Measurements from ENCODE around the gene EN2. TPM values are rescaled to one million over a fixed set of nuclear protein-coding genes. Genes with fewer than 3 reads are reported as not detected.

The EN2 gene
- polyA plus RNA-seq, 3 donors, result 0.04 to 0.05 TPM; not detected in 1

- 13 to 53% (median 25%) methylated on average over 47 of the region's 47 CpGs for WGBS, 3 donors
- H3K27ac ChIP-seq (ENCODE audit: low read depth, low read length), result no peak overlapping the region
These were observed 33.0 kb downstream of the EN2 start for GRCh38 chr7:155490697-155491628.

DNA sequence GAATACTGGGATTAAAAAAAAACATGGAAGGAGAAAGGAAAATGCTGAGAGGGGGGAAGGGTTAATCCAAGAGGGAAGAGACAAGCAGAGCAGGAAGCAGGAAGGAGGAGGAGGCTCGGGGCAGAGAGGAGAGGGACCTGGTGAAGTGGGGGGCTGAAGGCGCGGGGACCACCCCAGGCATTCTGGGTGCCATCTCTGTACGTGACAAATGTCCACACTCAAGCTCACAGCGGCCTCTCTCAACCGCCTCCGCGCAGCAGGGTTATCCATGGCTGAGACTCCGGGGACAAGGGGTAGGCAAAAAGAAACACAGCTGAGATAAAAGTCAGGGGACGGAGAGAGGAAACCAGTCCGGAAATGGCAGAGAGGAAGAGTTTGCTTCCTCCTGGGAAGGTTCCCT lies 33.9 kb downstream of the EN2 start:
- 44 to 72% (median 51%) methylated on average over 11 of the region's 11 CpGs for WGBS, 3 donors
- no peak overlapping the region for H3K27ac ChIP-seq (ENCODE audit: low read depth, low read length)

DNA sequence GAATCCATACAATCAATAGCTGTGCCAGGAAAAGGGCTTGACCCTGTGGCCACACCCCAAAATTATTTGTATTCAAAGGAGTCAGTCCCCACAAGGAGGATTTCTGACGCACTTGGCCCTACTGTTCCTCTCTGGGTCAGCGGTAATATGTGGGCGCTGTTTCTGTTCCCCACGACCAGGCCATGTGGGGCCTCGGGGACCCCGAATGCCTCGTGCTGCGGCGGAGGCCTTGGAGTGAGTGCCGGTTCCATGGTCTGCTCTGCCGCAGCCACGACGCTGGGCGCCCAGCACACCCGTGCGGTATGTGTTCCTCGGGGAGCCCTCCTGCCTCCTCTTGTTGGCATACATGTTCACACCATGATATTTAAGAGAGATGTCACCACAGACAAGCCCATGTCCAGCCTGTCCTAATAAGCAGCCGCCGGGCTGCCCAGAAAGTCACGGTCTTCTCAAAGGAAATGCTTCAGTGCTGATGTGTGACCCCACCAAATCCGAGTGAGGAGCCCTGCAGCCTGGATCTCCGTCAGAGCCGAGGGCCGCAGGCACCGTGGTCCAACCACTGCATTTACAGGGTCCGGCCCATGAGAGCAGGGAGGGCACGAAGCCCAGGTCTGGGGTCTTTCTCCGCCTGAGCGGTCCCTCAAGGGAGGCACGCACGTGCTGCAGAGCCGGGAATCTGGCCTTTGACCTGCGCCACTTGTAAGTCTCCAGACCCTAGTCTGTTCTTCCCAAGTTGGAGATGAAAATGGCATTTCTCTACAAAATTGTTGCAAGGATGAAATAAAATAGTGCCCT lies 36.0 kb downstream of the EN2 start:
- H3K27ac ChIP-seq (ENCODE audit: low read depth, low read length), result no peak overlapping the region
- WGBS, 3 donors, result 85 to 86% (median 86%) methylated on average over 33 of the region's 33 CpGs

DNA sequence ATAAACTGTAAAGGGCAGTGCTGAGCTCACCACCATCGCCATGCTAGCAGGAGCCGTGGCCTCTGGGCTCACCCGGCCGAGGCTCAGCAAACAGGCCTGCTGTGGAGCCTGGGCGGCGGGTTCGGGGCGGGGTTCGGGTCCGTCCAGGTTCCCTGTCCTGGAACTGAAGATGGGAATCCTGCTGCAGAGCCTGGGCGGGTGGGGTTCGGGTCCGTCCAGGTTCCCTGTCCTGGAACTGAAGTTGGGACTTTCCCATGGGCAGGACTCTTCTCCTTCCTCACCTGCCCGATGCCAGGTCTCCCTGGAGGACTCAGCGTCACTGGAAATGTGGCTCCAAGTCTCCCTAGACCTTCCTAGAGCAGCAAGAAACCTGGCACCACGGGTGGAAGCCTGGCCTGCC lies 36.6 kb downstream of the EN2 start:
- 90 to 91% (median 91%) methylated on average over 16 of the region's 16 CpGs for WGBS, 3 donors
- no peak overlapping the region for H3K27ac ChIP-seq (ENCODE audit: low read depth, low read length)

DNA sequence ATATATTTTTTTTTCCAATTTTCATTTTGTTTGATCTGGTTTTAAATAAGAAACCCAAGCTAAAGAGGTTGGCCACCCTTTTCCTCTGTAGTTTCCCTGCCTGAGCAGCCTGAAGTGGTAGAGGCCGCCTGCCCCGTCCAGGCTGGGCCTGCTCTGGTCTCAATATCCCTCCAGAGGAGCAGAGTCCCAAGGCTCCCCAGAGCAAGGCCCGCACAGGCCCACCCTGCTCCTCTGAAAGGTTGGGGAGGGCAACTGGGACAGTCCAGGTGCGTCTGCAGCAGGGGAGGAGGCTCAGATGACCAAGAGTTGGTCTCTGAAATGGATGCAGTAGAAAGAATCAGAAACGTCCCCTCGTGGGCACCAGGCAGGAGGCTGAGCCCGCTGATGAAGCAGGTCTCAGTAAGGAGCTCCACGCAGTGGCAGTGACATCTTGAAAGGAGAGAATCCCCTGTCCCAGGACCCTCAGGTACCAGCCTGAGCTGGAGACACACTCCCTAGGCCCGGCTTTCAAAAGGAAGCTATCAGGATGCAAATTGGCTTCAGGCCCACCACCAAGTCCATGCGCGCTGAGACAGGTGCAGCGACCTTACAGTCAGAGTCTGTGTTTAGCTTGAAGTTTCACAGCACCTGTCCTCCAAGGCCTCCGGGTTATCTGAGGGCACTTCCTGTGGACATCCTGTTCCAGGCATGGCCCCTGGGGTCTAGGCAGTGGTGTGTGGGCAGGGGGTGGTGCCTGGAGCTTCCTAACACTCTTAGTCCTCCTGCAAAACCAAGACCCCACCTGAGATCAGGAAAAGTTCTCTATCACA lies 37.7 kb downstream of the EN2 start:
- no peak overlapping the region for H3K27ac ChIP-seq (ENCODE audit: low read depth, low read length)
- 80 to 82% (median 81%) methylated on average over 13 of the region's 13 CpGs for WGBS, 3 donors

DNA sequence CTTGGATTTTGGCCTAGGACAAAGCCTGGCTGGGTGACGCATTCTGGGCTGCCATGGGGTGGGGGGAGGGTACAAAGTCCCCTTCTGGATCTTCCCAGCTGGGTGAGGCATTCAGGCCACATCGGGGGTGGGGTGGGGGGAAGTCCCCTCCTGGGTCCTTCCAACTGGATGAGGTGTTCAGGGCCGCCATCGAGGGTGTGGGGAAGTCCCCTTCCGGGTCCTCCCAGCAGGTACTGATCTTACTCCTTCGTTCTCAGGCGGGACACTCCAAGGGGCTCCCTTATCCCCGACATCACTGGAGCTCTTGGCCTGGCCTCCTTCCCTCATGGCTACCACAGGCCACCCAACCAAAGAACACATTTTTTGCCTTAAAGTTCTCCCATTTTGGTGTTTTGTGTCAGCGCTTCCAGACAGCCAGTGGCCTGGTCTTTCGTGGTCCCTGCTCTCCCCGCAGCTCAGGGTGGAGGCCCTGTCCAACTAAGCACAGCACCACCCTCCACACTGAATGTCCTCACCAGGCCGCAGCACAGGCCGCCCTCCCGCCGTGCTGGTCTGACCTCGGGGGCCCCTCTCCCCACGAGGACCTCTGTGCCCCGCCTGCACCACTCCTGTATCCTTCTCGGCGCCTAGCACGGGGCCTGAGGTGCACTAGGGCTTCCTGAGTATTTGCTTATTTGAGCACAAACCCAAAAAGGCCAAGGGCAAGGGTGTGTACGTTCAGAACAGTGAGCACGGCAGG lies 38.5 kb downstream of the EN2 start:
- WGBS, 3 donors, result 84 to 85% (median 85%) methylated on average over 23 of the region's 23 CpGs

DNA sequence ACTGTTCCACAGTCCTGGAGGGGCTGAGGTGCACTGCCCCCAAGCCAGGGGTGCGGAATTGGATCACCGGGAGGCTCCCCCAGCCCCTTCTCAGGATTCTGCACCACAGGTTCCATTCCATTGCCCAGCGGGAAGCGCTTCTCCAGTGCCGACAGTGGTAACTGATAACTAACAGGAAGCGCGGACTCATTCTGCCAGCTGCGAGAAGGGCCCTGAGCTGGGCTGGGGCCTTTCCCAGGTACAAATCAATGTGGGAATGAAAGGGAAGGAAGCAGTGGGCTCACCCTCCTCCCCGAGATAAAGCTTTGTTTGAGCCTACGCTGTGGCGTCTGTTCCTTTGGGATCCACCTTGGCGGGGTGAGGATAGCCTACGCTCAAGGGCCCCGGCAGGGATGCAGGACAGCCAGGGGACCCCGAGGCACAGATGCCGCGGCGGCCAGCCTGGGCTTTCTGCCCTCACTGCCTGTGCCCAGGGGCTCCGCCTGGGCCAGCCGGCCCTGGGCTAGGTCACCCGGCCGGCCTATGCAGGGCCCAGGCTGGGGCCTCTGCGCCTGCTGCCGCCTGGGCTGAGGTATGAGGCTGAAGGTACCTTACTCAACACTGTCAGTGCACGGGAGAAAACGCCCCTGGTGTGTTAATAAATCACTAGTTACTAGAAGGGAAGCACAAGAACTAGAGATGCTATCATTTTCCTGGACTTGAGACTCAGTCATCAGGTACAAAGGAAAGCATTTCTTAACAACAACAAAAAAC lies 39.4 kb downstream of the EN2 start:
- 69 to 73% (median 71%) methylated on average over 24 to 26 of the region's 26 CpGs for WGBS, 3 donors
- H3K27ac ChIP-seq (ENCODE audit: low read depth, low read length), result no peak overlapping the region

More for the DNA sequence above, 38.5 kb downstream of the EN2 start:
- H3K27ac ChIP-seq (ENCODE audit: low read depth, low read length), result no peak overlapping the region

- 21 to 59% (median 28%) methylated on average over 3 of the region's 3 CpGs for WGBS, 3 donors
- H3K27ac ChIP-seq (ENCODE audit: low read depth, low read length), result no peak overlapping the region
These were observed 47.5 kb downstream of the EN2 start for GRCh38 chr7:155505422-155505793.

- WGBS, 3 donors, result 14 to 52% (median 23%) methylated on average over 14 of the region's 14 CpGs
These were observed 49.0 kb downstream of the EN2 start for GRCh38 chr7:155506854-155507337.

DNA sequence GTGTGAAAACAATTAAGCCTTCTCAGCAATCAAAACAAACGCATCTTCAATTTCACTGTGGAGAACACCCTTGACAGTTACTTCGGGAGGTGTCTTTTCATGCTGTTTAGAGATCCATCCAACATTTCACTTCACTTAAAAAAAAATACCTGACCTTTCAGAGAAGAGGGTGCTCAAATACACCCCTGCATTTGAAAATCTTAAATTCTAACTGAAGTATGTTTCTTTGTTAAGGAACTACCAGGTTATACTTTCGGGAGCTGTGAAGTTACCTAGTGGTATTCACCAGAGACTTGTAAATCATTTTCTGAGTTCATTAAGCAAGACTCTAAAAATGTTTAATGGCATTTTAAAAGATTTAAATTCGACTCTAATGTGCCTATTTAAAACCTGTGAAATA lies 49.6 kb downstream of the EN2 start:
- 10 to 39% (median 14%) methylated on average over 4 of the region's 4 CpGs for WGBS, 3 donors
- no peak overlapping the region for H3K27ac ChIP-seq (ENCODE audit: low read depth, low read length)

More at GRCh38 chr7:155506854-155507337, 49.0 kb downstream of the EN2 start:
- H3K27ac ChIP-seq (ENCODE audit: low read depth, low read length), result no peak overlapping the region

GRCh38 chr7:155508376-155509358 lies 50.7 kb downstream of the EN2 start:
- WGBS, 3 donors, result 9 to 43% (median 11%) methylated on average over 29 of the region's 29 CpGs
- no peak overlapping the region for H3K27ac ChIP-seq (ENCODE audit: low read depth, low read length)

GRCh38 chr7:155509359-155509724 lies 51.4 kb downstream of the EN2 start:
- H3K27ac ChIP-seq (ENCODE audit: low read depth, low read length), result no peak overlapping the region
- WGBS, 3 donors, result 4 to 8% (median 5%) methylated on average over 13 to 16 of the region's 16 CpGs

DNA sequence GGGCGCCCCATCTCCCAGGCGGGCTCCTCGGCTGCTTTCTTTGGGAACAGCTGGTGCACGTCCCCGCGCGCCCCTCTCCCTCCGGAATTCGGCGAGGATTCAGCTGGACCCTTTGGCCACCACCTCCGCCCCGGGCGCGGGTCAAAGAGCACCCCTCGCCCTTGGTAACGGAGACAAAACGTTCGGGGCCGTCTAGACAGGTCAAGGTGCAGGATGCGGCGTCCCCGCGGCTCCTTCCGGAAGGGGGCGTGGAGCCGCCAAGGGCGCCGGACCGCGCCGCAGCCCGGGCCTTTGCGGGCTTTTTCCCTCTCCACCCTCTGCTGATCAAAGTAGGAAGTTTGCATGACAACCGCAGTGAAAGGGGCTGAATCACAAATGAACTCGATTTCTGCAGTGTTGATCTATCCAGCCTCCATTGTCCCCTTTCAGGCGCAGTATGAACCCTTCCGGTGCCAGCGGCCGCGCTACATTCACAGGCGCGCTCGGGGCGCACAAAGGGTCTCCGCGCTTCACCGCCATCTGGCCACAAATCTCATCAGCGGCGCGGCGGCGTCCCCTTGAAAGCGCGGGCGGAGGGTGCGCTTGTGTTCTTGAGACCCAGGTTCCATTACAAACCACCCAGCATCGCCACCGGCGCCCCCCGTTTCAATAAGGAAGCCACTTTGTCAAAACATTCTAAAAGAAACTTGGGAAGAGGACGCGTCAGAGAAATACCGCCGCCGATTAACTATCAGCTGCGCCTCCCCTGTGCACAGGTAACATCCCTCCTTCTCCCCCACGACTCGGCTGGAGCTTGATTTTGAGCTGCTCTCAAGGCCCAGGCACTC lies 52.0 kb downstream of the EN2 start:
- H3K27ac ChIP-seq (ENCODE audit: low read depth, low read length), result no peak overlapping the region
- WGBS, 3 donors, result 3 to 4% (median 3%) methylated on average over 68 of the region's 68 CpGs

GRCh38 chr7:155510975-155511701 lies 53.2 kb downstream of the EN2 start:
- 9 to 46% (median 9%) methylated on average over 6 of the region's 6 CpGs for WGBS, 3 donors
- no peak overlapping the region for H3K27ac ChIP-seq (ENCODE audit: low read depth, low read length)

DNA sequence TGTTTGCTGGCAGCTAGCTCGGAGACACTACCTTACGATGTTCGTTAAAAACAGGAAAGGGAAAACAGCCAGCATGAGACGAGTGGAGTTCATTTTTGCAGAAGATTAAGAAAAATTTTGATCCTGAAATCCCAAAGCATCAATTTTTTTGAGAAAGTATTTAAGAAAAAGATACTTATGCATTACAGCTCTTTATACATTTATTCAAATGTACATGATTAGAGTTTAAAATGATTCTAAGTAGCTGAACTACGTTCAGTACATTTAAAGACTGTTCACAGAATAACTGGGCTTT lies 53.7 kb downstream of the EN2 start:
- 14 to 63% (median 18%) methylated on average over 5 of the region's 5 CpGs for WGBS, 3 donors
- H3K27ac ChIP-seq (ENCODE audit: low read depth, low read length), result no peak overlapping the region
